NCI-H1048 (cell line): ENCODE data around the gene PLEKHA1.
A peak's percentile ranks its signal among the peaks of the same experiment; 100 is the strongest.

Source experiments
- DNase-seq: peaks from one replicate; lab custom pipeline; 2025; lab: John Stamatoyannopoulos, UW

PLEKHA1 gene

GRCh38 chr10:122374237-122374858 lies at the start of gene PLEKHA1:
TSS of gene PLEKHA1 (plus strand) at chr10:122374708. CDS start at chr10:122393201, 18,493 bp downstream.
- peak; percentile 84 for DNase-seq

GRCh38 chr10:122325235-122325634 lies 49.3 kb upstream of the PLEKHA1 start:
- no peak for DNase-seq

DNA sequence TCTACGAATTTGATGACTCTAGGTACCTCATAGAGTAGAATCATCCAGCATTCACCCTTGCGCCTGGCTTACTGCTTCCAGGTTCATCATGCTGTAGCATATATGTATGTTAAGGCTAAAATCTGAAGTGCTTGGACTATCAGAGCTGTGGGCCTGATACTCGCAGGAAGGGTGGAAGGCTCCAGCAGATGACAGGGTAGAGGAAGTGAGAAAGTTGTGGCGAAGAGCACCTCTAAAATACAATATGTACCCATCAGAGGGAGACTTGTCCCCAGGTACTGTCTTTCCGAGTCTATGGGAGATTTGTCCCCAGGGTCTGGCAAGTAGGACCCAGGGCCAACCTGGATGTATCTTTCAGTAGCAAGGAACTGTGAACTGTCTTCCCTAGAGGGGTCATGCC lies 48.1 kb upstream of the PLEKHA1 start:
- DNase-seq, result no peak

DNA sequence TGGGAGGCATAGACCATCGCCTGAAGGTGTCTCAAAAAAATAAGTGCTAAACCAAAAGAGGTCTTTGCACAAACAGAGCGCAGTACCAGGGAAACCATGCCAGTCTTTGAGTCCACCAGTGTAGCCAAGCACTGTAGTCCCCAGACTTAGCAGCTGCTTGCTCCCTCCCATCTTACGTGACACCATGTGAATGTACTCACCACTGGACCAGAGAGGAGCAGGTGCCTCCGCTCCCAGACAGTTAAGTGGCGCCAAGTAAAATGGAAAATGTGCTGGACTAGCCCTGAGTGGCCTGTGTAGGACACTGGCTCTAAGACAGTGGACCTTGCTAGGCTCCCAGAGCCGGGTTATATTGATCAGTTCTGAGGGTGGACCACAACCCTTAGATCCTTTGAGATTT lies 47.7 kb upstream of the PLEKHA1 start:
- DNase-seq, result no peak

- DNase-seq, result no peak
Measured at GRCh38 chr10:122327237-122328206, 47.0 kb upstream of the PLEKHA1 start.

GRCh38 chr10:122328676-122329075 lies 45.8 kb upstream of the PLEKHA1 start:
- no peak for DNase-seq

GRCh38 chr10:122329416-122329815 lies 45.1 kb upstream of the PLEKHA1 start:
- no peak for DNase-seq

DNA sequence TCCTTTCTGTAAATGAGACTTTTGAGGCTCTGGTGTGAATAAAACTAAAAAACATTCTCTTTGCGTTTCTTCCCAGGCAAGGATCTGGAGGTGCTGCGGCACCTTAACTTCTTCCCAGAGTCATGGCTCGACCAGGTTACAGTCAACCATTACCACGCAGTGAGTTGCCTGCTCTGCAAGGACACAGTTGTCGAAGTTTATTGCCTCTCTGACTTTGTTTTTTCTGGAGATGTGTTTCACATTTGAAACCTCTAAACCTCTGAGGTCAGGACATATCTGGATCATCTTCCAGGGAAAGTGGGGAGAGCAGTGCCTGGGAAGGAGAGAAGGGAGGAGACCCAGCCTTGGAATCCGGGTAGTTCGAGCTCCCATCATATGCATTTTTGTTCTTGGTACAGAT lies 43.4 kb upstream of the PLEKHA1 start:
- no peak for DNase-seq

- no peak for DNase-seq
Measured at GRCh38 chr10:122331615-122332446, 42.7 kb upstream of the PLEKHA1 start.

DNA sequence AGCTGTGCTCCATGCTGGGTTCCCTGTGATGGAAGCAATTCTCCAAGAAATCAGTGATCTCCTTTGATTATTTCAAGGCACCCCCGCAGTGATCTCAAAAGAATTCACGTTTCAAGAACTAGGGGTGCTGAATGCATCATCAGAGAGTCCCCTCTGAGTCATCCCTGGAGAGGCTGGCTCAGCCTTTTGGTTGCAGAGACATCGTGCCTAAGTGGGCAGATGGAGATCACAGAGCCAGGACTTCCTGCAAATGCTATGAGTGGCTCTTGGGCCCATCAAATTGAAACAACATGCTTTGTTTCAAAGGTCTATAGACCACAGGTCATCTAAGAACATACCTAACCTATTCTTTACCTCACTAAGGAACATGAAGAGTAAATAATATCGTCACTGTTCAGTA lies 41.5 kb upstream of the PLEKHA1 start:
- no peak for DNase-seq

DNA sequence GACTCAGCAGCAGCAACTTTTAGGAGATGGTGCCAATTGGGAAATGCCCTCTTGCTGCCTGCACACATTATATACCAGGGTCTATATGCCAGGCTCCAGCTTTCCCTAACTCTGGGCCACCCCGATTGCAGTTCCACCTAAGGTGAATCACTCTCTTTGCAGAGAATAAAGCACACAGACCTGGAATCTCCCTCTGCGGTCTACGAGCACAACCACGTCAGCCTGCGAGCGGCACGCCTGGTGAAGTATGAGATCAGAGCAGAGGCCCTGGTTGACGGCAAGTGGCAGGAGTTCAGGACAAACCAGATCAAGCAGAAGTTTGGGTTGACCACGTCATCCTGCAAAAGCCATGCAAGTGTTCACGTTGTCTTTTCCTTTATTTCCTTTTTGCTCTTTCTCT lies 38.2 kb upstream of the PLEKHA1 start:
- no peak for DNase-seq

GRCh38 chr10:122336961-122337360 lies 37.5 kb upstream of the PLEKHA1 start:
- DNase-seq, result no peak

GRCh38 chr10:122338609-122339441 lies 35.7 kb upstream of the PLEKHA1 start:
- no peak for DNase-seq

DNA sequence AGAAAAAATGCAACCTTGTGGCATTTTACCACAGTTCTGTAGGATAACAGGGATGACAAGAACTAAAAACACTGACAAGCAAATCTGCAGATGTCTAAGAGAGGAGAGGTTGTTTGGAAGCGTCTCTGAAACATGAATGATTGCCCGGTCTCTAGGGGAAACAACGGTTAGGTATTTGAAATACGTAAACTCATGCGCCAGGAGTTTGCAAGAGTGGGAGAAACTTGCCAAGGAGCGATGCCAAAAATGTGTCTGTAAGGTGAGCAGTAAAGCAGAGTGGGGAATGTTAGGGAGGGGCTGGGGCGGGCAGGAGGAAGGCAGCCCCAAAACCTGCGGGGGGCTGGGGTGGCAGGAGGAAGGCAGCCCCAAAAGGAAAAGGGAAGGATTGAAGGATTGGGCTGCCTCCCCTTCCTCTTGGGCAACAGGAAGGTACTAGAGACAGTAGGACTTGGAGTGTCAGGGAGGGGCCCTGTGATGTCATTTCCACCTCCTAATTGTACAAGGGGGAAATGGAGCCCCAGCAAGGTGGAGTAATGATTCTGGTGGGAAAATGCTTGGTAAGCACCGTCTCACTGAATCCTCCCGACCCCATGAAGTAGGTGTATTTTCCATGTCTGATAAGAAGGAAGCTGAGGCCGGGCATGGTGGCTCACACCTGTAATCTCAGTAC lies 33.2 kb upstream of the PLEKHA1 start:
- DNase-seq, result no peak

DNA sequence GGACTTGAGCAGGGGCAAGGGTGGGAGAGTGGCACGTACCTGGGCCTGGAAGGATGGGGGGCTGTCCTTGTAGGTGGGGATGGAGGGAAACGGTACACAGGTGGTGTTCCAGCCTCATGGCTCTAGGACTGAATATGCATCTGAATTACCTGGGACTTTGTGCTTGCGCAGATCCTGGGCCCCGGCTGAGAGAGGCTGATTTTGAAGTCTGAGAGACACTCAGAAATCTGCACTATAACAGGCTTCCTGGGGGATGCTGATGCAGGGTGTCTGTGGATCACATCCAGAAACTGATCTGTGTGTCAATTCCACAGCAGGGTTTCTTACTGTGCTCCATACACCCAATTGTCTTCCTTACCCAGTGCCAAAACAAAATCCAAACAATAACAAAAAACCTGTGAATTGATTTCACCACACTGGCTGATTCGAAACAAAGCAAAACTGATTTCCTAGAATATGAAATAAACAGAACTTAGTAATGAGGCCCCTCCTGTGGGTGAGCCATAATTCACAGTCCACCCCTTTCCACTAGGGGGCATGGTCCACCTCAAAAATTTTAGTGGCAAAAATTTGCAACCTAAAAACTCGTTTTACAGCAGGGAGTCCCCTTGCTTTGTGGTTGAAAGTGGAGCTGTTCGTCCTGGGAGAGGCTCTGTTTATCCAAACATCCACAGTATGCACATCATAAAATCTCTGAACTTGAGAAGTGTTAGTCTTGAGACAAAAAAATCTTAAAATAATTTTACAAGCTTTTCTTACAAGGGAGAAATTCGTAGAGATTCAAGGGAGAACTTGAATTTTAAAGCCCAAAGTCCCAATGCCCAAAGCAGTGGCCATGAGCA lies 32.0 kb upstream of the PLEKHA1 start:
- no peak for DNase-seq

- DNase-seq, result no peak
Measured at GRCh38 chr10:122343135-122343800, 31.2 kb upstream of the PLEKHA1 start.

DNA sequence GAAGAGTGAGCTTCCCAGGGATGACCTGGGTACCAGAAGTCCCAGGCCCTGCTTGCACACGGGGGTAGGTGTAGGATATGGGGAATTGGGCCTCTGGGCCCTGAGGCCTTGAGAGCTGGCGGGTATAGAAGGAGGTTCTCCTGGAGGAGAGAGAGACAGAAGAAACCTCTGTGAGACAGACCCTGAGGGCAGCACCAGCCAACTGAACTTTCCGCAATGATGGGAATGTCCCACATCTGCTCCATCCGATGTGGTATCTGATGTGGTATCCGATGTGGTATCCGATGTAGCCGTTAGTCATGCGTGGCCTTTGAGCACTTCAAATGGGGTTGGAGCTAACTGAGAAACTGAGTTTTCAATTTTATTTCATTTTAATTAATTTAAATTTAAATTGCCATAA lies 30.6 kb upstream of the PLEKHA1 start:
- DNase-seq, result no peak

GRCh38 chr10:122344741-122345258 lies 29.7 kb upstream of the PLEKHA1 start:
- no peak for DNase-seq

GRCh38 chr10:122346326-122346950 lies 28.1 kb upstream of the PLEKHA1 start:
- no peak for DNase-seq
